GM12875 (cell line): ENCODE data around the gene GDF9.
A peak's percentile ranks its signal among the peaks of the same experiment; 100 is the strongest.

ENCODE experiments used
- H3K4me3 ChIP-seq: one replicate; pipeline ENCODE4 v1.5.1; 2011; ENCODE audit warnings: low read depth, low read length, control low read depth
- TF ChIP-seq, protein P1 (sequence below): IDR thresholded peaks from 2 replicates; pipeline ENCODE4 v1.5.1; 2011; ENCODE audit warnings: low read depth, mild to moderate bottlenecking, control low read depth, inconsistent platforms, low read length, moderate library complexity, borderline replicate concordance; ENCODE audit not compliant: insufficient read depth

The GDF9 gene

GRCh38 chr5:132872788-132873118 is 6.5 kb upstream of the GDF9 start:
- TF ChIP-seq, protein P1, sequence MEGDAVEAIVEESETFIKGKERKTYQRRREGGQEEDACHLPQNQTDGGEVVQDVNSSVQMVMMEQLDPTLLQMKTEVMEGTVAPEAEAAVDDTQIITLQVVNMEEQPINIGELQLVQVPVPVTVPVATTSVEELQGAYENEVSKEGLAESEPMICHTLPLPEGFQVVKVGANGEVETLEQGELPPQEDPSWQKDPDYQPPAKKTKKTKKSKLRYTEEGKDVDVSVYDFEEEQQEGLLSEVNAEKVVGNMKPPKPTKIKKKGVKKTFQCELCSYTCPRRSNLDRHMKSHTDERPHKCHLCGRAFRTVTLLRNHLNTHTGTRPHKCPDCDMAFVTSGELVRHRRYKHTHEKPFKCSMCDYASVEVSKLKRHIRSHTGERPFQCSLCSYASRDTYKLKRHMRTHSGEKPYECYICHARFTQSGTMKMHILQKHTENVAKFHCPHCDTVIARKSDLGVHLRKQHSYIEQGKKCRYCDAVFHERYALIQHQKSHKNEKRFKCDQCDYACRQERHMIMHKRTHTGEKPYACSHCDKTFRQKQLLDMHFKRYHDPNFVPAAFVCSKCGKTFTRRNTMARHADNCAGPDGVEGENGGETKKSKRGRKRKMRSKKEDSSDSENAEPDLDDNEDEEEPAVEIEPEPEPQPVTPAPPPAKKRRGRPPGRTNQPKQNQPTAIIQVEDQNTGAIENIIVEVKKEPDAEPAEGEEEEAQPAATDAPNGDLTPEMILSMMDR: no peak
- no peak overlapping the region for H3K4me3 ChIP-seq

- H3K4me3 ChIP-seq: no peak overlapping the region
- TF ChIP-seq, protein P1: no peak
Measured at GRCh38 chr5:132871459-132872284, 5.4 kb upstream of the GDF9 start.

- TF ChIP-seq, protein P1: no peak
- no peak overlapping the region for H3K4me3 ChIP-seq
Measured at GRCh38 chr5:132870801-132871200, 4.5 kb upstream of the GDF9 start.

GRCh38 chr5:132868754-132869153 is 2.5 kb upstream of the GDF9 start:
- no peak overlapping the region for H3K4me3 ChIP-seq
- TF ChIP-seq, protein P1: no peak

- TF ChIP-seq, protein P1: no peak
- H3K4me3 ChIP-seq: peak overlapping the region; percentile 85
Measured at GRCh38 chr5:132867046-132867451, 780 bp upstream of the GDF9 start.

DNA sequence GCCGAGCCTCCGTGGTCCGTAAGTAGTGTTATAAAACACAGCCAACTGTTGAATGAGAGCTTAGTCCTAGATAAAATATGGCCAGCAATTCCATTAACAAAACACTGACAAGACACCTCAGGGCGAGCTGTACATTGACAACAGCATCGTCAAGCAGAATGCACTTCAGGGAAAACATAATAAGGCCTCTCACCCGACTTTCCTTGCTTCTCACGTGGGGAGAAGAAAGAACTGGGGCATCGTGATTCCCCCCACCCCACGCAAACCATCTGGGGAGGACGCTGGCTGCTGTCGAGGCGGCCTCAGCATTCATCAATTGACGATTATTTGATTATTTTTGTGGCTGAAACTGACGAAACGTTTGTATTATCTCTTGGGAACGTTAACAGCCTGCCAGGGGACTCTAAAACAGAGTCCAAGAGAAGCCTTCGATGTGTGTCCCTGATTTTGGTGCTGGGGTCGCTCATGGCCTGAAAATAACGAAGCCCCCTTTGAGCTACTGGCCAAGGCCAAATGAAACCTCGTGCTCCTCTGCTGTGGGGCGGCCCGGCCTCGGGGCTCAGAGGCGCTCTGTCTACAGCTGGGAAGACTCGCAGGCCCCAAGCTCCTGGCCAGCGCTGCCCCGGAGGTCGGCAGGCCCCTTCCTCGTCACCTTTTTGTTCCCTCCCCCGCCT is 464 bp downstream of the GDF9 start:
- TF ChIP-seq, protein P1: no peak
- H3K4me3 ChIP-seq: peak overlapping the region; percentile 85

DNA sequence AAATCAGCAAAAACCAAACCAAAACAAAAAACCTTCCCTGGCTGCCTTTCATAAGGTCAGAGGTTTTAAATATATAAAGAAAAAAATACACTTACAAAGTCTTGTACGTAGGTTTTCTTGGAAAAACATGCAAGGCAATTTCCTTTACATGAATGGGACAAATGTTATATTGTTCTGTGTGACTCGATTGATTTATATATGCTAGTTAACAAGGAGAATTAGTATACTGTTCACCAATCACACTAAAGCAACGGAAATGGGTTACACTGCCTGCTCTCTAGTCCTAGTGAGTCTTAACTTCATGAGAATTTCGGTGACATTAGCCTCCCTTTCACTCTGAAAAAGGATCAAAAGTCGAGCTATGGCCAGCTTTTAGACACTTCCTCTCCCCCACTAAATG is 5.5 kb downstream of the GDF9 start:
- no peak overlapping the region for H3K4me3 ChIP-seq
- TF ChIP-seq, protein P1: no peak
